Astrocyte (in vitro differentiated cells and primary cell): Measurements from ENCODE around the gene SRL.

Experiments used
- CTCF ChIP-seq: IDR thresholded peaks from 2 replicates; pipeline ENCODE4 v1.5.1; 2011; ENCODE audit warnings: low read depth, mild to moderate bottlenecking, inconsistent platforms, low read length, moderate library complexity; ENCODE audit not compliant: insufficient read depth
- EZH2 ChIP-seq: IDR thresholded peaks from 2 replicates; pipeline ENCODE4 v1.6.1; 2012; ENCODE audit warnings: mild to moderate bottlenecking, low read length, inconsistent platforms; ENCODE audit not compliant: insufficient read depth

- no peak for TF ChIP-seq CTCF
- TF ChIP-seq EZH2, result no peak
Observed at GRCh38 chr16:4216596-4216995, 25.3 kb downstream of the SRL start.
